A673 (cell line): Measurements from ENCODE around the gene TRAPPC10. TPM values are rescaled to one million over a fixed set of nuclear protein-coding genes. Genes with fewer than 3 reads are reported as not detected.

Experiments
- BruUV-seq: library from RNA; stranded (reverse); fragments of 400-500 nt; replicated peaks from 2 replicates; lab custom pipeline; 2021; lab: Mats Ljungman, UMichigan
- CTCF ChIA-PET: fragments of 300-600 bp; sonication (Branson Sonifier 250); formaldehyde crosslinking; loops from one replicate; lab custom pipeline; 2022; ENCODE audit warnings: antibody characterized with exemption; lab: Charles Lee
- POLR2A ChIA-PET: fragments of 300-600 bp; sonication (Branson Sonifier 250); formaldehyde crosslinking; loops from one replicate; lab custom pipeline; 2022; ENCODE audit warnings: antibody characterized with exemption; ENCODE audit not compliant: low non-redundant PET; lab: Charles Lee
- DNase-seq: peaks from one replicate; pipeline ENCODE4 v3.0.0-alpha.2; 2015; ENCODE audit warnings: low spot score
- H3K27ac ChIP-seq: fragments of 200-600 bp; sonication (generic); 2 replicates; pipeline ENCODE4 v1.5.1; 2016; ENCODE audit warnings: mixed run types, low read depth, mild to moderate bottlenecking, mixed read lengths, antibody characterized with exemption, low read length; ENCODE audit not compliant: poor library complexity, severe bottlenecking
- H3K27me3 ChIP-seq: fragments of 200-600 bp; sonication (generic); replicated peaks from 2 replicates; pipeline ENCODE4 v1.6.1; 2017; ENCODE audit warnings: mixed run types, low read depth, mild to moderate bottlenecking, mixed read lengths, antibody characterized with exemption, low read length; ENCODE audit not compliant: insufficient read depth, poor library complexity
- H3K36me3 ChIP-seq: fragments of 200-600 bp; sonication (generic); 2 replicates; pipeline ENCODE4 v1.6.1; 2016; ENCODE audit warnings: mixed run types, mild to moderate bottlenecking, mixed read lengths, antibody characterized with exemption, low read length; ENCODE audit not compliant: insufficient read depth, poor library complexity, severe bottlenecking
- H3K4me1 ChIP-seq: fragments of 200-600 bp; sonication (generic); 2 replicates; pipeline ENCODE4 v1.6.1; 2017; ENCODE audit warnings: mixed run types, mild to moderate bottlenecking, mixed read lengths, antibody characterized with exemption, low read length; ENCODE audit not compliant: insufficient read depth, poor library complexity, severe bottlenecking
- H3K4me3 ChIP-seq: fragments of 200-600 bp; sonication (generic); 2 replicates; pipeline ENCODE4 v1.5.1; 2016; ENCODE audit warnings: low read depth, mixed run types, mild to moderate bottlenecking, mixed read lengths, low read length; ENCODE audit not compliant: poor library complexity, severe bottlenecking
- H3K9me3 ChIP-seq: fragments of 200-600 bp; sonication (generic); 2 replicates; pipeline ENCODE4 v1.6.1; 2016; ENCODE audit warnings: mixed run types, low read depth, mild to moderate bottlenecking, mixed read lengths, antibody characterized with exemption, low read length; ENCODE audit not compliant: poor library complexity, severe bottlenecking
- EZH2 ChIP-seq: fragments of 200-600 bp; sonication (generic); IDR thresholded peaks from 2 replicates; pipeline ENCODE4 v1.6.1; 2017; ENCODE audit warnings: borderline replicate concordance, low read depth, mild to moderate bottlenecking, mixed read lengths, antibody characterized with exemption, low read length; ENCODE audit not compliant: poor library complexity, severe bottlenecking
- intact Hi-C: fragments of 100-400 bp; cut with micrococcal nuclease; formaldehyde crosslinking; loops from one replicate; pipeline ENCODE4 v1.10.0; 2022; ENCODE audit not compliant: unreplicated experiment
- total RNA-seq: library from RNA; stranded (reverse); gene quantifications from 2 replicates; pipeline ENCODE4 v1.2.3, GENCODE V29; 2021
- TF ChIP-seq, protein P1 (sequence below): fragments of 300-800, 200-600 bp; sonication (generic); conservative IDR thresholded peaks from 2 replicates; pipeline ENCODE4 v1.5.1; 2017; ENCODE audit warnings: low read depth, mild to moderate bottlenecking, antibody characterized with exemption, low read length, moderate library complexity, mixed read lengths

Gene TRAPPC10
- total RNA-seq, 1 experiment from 2014 or later, result 51.4 TPM

DNA sequence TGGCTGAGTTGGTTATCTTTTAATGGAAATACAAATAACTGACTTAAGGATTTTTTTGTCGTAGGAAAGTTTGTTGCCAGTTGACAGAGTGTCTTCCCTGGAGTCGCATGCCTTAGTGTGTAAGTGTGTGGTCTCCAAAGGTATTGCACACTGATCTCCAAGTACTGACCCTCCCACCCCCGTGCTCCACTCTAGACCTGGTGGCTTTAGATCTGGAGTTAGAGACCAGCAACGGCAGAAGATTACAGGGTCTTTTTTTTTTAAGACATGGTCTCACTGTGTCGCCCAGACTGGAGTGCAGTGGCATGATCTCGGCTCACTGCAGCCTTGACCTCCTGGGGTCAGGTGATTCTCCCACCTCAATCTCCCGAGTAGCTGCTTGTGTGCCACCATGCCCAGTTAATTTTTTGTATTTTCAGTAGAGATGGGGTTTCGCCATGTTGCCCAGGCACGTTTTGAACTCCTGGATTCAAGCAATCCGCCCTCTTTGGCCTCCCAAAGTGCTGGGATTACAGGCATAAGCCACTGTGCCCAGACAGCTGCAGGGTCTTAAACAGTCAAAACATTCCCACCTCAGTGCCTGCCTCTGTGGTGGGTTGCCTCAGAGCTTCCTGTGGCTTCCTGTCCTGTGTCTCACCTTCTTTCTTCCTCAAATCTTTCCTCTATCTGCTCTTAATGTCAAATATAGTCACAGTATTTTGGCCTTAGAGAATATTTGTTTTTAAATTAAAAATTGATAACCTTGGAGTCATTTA is 6.9 kb downstream of the TRAPPC10 start:
- no peak for DNase-seq
- H3K27ac ChIP-seq, result no peak overlapping the region
- intact Hi-C loops, result no loop called here
- no peaks in the 10 kb centered on the region for H3K9me3 ChIP-seq
- peaks cover 22% of the 10 kb centered on the region for H3K4me1 ChIP-seq
- no TSS peak for BruUV-seq
- POLR2A ChIA-PET, result no interaction called here
- no peaks in the 10 kb centered on the region for H3K36me3 ChIP-seq
- H3K27me3 ChIP-seq, result no peaks in the 10 kb centered on the region
- TF ChIP-seq EZH2, result no peak
- TF ChIP-seq, protein P1, sequence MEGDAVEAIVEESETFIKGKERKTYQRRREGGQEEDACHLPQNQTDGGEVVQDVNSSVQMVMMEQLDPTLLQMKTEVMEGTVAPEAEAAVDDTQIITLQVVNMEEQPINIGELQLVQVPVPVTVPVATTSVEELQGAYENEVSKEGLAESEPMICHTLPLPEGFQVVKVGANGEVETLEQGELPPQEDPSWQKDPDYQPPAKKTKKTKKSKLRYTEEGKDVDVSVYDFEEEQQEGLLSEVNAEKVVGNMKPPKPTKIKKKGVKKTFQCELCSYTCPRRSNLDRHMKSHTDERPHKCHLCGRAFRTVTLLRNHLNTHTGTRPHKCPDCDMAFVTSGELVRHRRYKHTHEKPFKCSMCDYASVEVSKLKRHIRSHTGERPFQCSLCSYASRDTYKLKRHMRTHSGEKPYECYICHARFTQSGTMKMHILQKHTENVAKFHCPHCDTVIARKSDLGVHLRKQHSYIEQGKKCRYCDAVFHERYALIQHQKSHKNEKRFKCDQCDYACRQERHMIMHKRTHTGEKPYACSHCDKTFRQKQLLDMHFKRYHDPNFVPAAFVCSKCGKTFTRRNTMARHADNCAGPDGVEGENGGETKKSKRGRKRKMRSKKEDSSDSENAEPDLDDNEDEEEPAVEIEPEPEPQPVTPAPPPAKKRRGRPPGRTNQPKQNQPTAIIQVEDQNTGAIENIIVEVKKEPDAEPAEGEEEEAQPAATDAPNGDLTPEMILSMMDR, result no peak
- H3K4me3 ChIP-seq, result no peak overlapping the region
- CTCF ChIA-PET, result no interaction called here

DNA sequence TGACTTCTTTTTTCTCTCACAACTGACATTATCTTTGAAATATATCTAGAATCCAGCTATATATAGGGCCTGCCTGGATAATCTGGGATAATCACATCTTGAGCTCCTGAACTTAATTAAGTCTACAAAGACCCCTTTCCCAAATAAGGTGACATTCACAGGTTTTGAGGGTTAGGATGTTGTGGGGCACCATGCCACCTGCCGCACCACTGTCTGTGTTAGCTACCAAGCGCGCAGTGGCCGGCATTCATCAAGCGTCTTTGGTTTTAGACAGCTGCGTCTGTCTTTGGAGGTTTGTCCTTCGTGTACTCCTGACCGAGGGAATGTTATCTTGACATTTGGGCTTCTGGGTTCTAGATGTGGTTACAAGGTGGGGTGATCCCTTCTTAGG is 7.5 kb downstream of the TRAPPC10 start:
- ChIA-PET CTCF (no interaction called here), POLR2A (no interaction called here)
- DNase-seq, result no peak
- TF ChIP-seq, protein P1, result no peak
- no peak for TF ChIP-seq EZH2
- no TSS peak for BruUV-seq
- no peaks in the 10 kb centered on the region for H3K9me3 ChIP-seq
- no peak overlapping the region for H3K27ac ChIP-seq
- intact Hi-C loops, result no loop called here
- no peaks in the 10 kb centered on the region for H3K36me3 ChIP-seq
- peaks cover 16% of the 10 kb centered on the region for H3K4me1 ChIP-seq
- H3K27me3 ChIP-seq, result no peaks in the 10 kb centered on the region
- no peak overlapping the region for H3K4me3 ChIP-seq

DNA sequence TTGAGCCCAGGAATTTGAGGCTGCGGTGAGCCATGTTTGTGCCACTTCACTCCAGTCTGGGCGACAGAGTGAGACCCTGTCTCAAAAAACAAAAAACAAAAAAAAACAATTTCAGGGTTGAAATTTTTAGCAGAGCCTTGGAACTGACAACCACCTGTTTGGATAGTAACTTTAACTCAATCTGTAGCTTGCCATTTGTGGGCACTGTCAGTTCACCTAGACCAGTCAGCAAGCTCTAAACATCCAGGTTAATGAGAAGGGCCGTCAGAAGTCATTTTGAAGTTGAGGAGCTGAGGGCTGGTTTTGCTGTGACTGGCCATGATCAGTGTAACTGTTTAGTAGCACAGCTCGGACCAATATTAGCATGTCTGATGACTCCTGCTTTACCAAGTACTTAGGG is 8.4 kb downstream of the TRAPPC10 start:
- ChIA-PET POLR2A (no interaction called here), CTCF (no interaction called here)

More for the DNA sequence above, 8.4 kb downstream of the TRAPPC10 start:
- Histone ChIP-seq H3K27me3 (no peaks in the 10 kb centered on the region), H3K36me3 (no peaks in the 10 kb centered on the region), H3K9me3 (no peaks in the 10 kb centered on the region), H3K27ac (no peak overlapping the region), H3K4me1 (peaks cover 22% of the 10 kb centered on the region), H3K4me3 (no peak overlapping the region)
- DNase-seq, result no peak
- intact Hi-C loops, result no loop called here
- TF ChIP-seq, protein P1, result no peak
- TF ChIP-seq EZH2, result no peak
- BruUV-seq, result no TSS peak
